ENCODE measurements around the gene GAMT.

DNA sequence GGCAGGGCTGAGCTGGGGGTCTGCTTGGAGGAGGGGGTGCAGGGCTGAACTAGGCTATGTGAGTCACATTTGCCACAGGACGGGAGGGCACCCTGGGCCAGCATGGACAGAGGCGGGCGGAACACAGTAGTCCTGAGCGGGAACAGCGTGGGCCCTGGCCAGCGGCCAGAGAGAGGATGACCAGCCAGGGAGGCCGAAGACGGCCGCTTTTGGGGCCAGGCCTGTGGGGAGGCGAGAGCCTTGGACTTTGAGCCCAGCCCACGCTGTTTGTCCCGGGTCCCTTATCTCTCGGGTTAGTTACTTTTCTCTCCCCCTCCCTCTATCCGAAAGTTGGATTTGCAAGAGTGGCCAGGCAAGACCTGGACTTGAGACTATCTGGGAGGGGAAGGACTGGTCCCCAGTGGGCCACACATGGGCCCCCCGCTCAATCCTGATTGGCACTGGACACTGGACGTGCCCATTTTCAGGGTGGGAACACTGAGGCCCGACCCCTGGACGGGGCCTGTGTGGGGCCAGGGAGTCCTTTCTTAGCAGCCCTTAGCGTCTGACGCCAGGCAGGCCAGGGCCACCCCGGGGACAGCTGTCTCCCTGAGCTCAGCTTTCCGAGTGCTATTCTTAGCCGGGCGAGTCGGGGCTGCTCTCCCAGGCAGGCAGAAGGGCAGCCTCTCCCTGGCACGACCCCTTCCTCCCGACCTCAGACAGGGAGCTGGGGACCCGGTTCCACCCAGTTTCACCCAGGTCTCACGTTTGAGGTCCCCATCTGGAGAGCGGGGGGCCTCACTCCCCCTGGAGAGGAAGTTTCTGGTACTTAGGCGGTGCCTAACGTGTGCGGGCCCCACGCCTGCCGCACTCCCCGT, 833 bp downstream of the GAMT start:
- TF ChIP-seq GATA2 (IDR thresholded peaks at IDR 0.05; ENCODE audit: low read depth, low read length) (no peak), GATA3 (IDR thresholded peaks at IDR 0.05; ENCODE audit: low read depth, low read length) (no peak)
